SJCRH30 (cell line): ENCODE results near the gene POLR2M. TPM values are rescaled to one million over a fixed set of nuclear protein-coding genes. Genes with fewer than 3 reads are reported as not detected.

Source experiments
- DNase-seq, 2 experiments: peaks; one replicate each; pipeline ENCODE4 v3.0.0-alpha.2; 2015 to 2020
- H3K27ac ChIP-seq: fragments of 250-450 bp; sonication (Bioruptor Pico); 2 replicates; pipeline ENCODE4 v1.5.1; 2020; ENCODE audit warnings: mild to moderate bottlenecking, moderate library complexity
- H3K27me3 ChIP-seq: fragments of 250-450 bp; sonication (Bioruptor Pico); 2 replicates; pipeline ENCODE4 v1.5.1; 2020; ENCODE audit warnings: mild to moderate bottlenecking, moderate library complexity
- H3K36me3 ChIP-seq: fragments of 250-450 bp; sonication (Bioruptor Pico); 2 replicates; pipeline ENCODE4 v1.5.1; 2020; ENCODE audit warnings: mild to moderate bottlenecking, moderate library complexity
- H3K4me1 ChIP-seq: fragments of 250-450 bp; sonication (Bioruptor Pico); 2 replicates; pipeline ENCODE4 v1.5.1; 2020; ENCODE audit warnings: mild to moderate bottlenecking, moderate library complexity
- H3K4me3 ChIP-seq: fragments of 250-450 bp; sonication (Bioruptor Pico); 2 replicates; pipeline ENCODE4 v1.5.1; 2020; ENCODE audit warnings: mild to moderate bottlenecking, moderate library complexity
- H3K9me3 ChIP-seq: fragments of 250-450 bp; sonication (Bioruptor Pico); replicated peaks from 2 replicates; pipeline ENCODE4 v1.5.1; 2020; ENCODE audit warnings: mild to moderate bottlenecking, moderate library complexity
- total RNA-seq: library from RNA; depleted of rRNA; stranded (reverse); fragments of >200 nt; shearing (Covaris generic); gene quantifications from 2 replicates; pipeline ENCODE4 v1.2.3, GENCODE V29; 2014

Gene POLR2M
- total RNA-seq, 1 experiment from 2014 or later, result 416 TPM

DNA sequence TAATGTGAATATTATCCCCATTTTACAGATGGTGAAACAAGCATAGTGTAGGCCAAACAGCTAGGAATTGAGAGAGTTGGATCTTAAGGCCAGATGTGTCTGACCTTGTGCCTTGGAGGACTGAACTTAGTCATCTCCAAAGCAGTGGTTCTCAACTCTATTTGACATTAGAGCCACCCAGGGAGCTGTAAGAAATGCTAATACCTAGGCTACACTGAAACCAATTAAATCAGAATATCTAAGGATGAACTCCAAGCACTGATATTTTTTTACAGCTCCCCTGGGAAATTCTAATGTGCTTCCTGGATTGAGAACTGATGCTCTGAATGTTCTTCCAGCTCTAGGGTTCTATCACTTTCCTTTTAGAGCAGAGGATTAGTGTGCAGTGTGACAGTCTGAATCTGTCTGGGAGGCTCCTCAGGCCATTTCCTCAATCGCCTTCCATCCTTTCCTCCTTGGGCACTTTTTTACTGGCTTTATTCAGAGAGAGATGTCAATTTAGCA, 32.3 kb downstream of the POLR2M start:
- no peak overlapping the region for H3K27ac ChIP-seq
- peaks cover 10% of the 10 kb centered on the region; the same call in 1 of the 2 replicates for H3K9me3 ChIP-seq
- H3K4me3 ChIP-seq, result no peak overlapping the region
- no peaks in the 10 kb centered on the region for H3K36me3 ChIP-seq
- H3K27me3 ChIP-seq, result no peaks in the 10 kb centered on the region
- DNase-seq, result no peak
- no peaks in the 10 kb centered on the region for H3K4me1 ChIP-seq

DNA sequence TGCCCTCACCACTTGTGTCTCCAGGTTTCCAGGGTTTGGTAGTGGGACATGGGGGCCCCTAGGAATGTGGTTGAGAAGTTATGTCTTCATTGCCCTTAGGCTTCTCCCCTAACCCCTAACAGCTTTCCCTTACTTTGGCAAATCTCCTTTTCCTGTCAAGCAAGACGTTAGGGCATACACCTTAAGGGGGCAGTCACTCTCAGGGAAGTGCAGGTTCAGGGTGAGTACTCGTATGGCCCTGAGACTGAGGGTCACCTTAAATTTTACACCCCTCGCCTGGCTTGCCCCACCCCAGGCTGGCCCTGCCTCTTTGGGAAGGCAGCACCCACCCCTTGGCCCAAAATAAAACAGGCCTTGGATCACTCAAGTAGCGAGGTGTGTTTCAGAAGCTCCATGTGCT, 33.5 kb downstream of the POLR2M start:
- DNase-seq, result no peak
- Histone ChIP-seq H3K4me3 (no peak overlapping the region), H3K9me3 (peaks cover 10% of the 10 kb centered on the region; the same call in 1 of the 2 replicates), H3K27me3 (no peaks in the 10 kb centered on the region), H3K27ac (no peak overlapping the region), H3K36me3 (no peaks in the 10 kb centered on the region), H3K4me1 (no peaks in the 10 kb centered on the region)

DNA sequence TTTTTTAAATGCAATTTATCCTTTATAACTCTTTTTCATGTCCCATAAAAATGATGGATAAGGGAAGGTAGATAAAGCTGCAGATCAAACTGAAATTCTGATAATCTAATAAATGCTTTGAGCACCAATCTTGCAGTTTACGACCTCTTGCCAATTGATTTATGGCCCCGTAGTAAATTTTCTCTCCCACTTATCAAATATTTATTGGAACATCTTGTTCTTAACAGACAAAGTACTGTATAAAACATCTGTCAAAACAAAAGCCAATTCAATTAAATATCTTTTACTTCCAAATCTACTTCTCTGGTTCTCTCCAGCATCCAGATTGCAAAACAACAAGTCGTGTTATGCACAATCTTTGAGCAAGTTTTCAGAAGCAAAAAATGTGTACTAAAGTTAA, 34.6 kb downstream of the POLR2M start:
- no peaks in the 10 kb centered on the region for H3K4me1 ChIP-seq
- H3K36me3 ChIP-seq, result no peaks in the 10 kb centered on the region

DNA sequence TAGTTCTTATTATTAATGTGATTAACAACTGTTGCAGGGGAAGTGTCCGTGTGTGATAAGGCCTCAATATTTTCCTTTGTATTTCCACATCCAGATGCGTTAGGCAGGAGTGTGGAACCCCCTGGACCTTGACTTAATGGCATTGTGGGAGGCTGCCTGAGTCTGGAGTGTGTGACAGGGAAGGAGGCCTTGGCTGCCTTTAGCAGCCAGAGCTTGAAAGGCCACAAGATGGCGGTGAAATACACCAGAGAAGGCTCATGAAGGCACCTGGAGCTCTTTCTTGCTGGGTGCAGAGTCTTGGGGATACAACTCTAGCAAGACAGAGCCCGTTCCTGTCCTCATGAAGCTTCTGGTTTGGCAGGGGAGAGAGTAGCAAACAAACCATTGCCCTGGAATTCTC, 36.9 kb downstream of the POLR2M start:
- DNase-seq, result peak; percentile 10 to 32
- H3K9me3 ChIP-seq, result 0 out of 2 replicates have a peak, but pooled peaks cover 3% of the 10 kb centered on the region
- no peaks in the 10 kb centered on the region for H3K27me3 ChIP-seq
- no peak overlapping the region for H3K4me3 ChIP-seq
- H3K36me3 ChIP-seq, result no peaks in the 10 kb centered on the region
- H3K27ac ChIP-seq, result no peak overlapping the region
- H3K4me1 ChIP-seq, result no peaks in the 10 kb centered on the region

More for the DNA sequence above, 34.6 kb downstream of the POLR2M start:
- Histone ChIP-seq H3K9me3 (peaks cover 10% of the 10 kb centered on the region; the same call in 1 of the 2 replicates), H3K4me3 (no peak overlapping the region), H3K27ac (no peak overlapping the region), H3K27me3 (no peaks in the 10 kb centered on the region)
- no peak for DNase-seq

DNA sequence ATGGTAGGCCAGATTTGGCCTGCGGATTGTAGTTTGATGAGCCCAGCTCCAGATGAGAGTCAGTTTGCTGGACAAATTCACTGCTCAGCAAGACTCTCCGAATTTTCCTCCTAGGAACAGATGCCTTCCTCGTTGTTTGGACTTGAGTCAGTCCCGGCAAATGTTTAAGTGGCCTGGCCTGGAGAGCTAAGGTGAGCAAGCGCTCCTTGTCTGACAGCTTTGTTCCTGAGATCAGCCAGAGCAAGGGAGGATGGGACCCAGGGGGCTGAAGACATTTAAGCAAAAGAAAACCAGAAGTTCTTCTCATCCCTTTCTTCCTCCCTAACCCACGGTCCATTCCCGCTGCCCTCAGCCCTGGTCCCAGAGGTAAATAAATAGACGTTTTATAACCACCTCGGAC, 40.3 kb downstream of the POLR2M start:
- H3K4me3 ChIP-seq, result no peak overlapping the region
- H3K9me3 ChIP-seq, result no peaks in the 10 kb centered on the region
- no peak overlapping the region for H3K27ac ChIP-seq
- H3K27me3 ChIP-seq, result no peaks in the 10 kb centered on the region
- DNase-seq, result no peak
- no peaks in the 10 kb centered on the region for H3K36me3 ChIP-seq
- no peaks in the 10 kb centered on the region for H3K4me1 ChIP-seq

DNA sequence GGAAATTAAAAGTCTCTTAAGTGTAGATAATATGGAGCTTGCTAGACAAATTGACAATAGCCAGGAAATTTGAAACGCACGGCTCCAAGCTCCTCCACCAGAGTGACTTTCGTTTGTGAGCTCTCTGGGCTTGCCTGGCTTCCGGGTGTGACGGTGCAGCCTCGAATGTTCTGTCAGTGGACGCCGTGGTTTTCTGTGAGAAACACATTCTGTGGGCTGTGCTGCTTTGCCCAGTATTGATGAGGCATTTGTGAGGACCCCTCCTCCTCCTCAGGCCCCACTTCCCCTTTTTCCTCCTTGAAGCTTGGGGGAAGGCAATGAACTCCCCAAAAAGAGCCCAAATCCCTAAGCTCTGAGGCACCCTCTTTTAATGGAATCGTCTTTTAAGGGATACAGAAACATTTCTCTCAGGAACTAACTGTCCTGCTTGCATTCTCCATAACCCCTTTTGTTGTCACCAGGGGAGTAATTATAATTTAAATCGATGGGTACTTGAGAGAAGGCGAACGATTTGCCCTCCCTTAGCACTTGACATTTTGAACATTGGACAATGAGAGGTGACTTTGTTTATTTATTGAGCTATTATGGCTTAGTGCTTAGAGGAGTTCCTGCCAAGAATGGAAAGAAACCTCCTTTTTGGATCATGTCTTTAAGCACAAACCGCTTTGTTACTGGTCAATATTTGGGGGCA, 40.8 kb downstream of the POLR2M start:
- Histone ChIP-seq H3K4me1 (no peaks in the 10 kb centered on the region), H3K27me3 (no peaks in the 10 kb centered on the region), H3K4me3 (no peak overlapping the region), H3K27ac (no peak overlapping the region), H3K36me3 (no peaks in the 10 kb centered on the region), H3K9me3 (no peaks in the 10 kb centered on the region)
- no peak for DNase-seq

DNA sequence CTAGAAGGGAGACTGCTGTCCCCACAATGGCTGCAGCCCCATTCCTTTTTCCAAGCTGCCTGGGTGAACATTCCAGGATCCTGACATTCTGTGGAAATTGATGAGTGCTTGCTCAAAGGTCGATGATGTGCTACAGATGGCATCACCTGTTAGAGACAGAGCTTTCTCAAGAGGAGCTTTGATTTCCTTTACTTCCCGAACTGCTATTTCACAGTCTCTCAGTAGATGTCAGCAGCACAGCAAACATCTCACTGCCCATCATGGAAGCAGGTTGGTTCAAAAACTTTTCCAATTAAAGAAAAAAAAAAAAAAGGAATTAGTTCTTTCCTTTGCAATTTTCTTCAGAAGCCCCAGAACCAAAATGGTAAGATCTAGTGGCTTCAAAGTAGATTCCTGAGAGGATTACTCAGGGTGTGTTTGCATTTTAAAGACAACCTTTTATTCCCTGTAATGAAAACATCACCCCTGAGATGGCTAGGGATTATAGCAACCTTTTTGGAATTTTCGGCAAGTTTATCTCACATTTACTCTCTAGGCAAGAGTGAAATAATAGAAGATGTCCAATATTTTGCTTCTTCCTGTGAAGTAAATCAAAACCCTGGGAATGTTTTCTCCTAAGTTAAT, 44.8 kb downstream of the POLR2M start:
- Histone ChIP-seq H3K4me3 (no peak overlapping the region), H3K27ac (no peak overlapping the region), H3K36me3 (no peaks in the 10 kb centered on the region), H3K27me3 (no peaks in the 10 kb centered on the region), H3K9me3 (no peaks in the 10 kb centered on the region), H3K4me1 (no peaks in the 10 kb centered on the region)
- DNase-seq, result peak; percentile 23 to 64

DNA sequence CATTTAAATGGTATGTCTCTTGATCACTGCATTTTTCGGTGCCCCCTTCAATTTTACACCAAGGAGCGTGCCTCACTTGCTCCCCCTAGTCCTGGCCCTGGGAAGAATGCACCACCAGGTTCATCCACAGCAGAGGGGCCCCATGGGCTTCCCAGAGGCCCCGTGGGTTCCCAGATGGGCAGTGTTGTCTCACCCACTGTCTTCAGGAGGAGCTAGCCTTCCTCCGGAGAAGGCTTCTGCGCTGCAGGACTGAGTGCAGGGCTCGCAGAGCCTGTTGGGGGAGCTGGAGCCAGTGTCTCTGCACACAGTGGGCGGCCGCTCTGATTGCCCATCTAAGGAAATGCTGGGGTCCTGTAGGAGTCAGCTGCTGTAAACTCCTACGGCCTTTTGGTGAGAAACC, 45.9 kb downstream of the POLR2M start:
- Histone ChIP-seq H3K36me3 (no peaks in the 10 kb centered on the region), H3K4me1 (no peaks in the 10 kb centered on the region), H3K27ac (no peak overlapping the region), H3K27me3 (no peaks in the 10 kb centered on the region), H3K9me3 (no peaks in the 10 kb centered on the region), H3K4me3 (no peak overlapping the region)
- DNase-seq, result peak; percentile 18 to 29

DNA sequence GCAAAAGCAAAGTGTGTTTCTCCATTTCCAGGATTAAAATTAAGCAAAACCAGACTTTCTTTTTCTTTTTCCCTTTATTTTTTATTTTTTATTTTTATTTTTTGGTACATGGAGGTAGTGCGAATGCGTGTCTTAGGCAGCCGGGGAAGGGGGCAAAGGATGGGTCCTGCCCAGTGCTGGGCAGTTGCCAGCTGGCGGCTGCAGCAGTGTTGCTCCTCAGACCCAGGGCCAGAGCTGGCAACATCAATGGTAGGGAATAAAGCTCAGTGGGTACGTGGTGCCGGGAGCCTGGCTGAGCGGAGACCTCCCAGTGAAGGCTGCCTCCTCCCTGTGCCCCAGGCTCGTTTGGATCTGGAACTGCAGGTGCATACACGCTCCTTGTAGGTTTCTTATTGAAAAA, 46.3 kb downstream of the POLR2M start:
- H3K4me3 ChIP-seq, result no peak overlapping the region
- no peak overlapping the region for H3K27ac ChIP-seq
- no peaks in the 10 kb centered on the region for H3K27me3 ChIP-seq
- DNase-seq, result no peak
- H3K36me3 ChIP-seq, result no peaks in the 10 kb centered on the region
- no peaks in the 10 kb centered on the region for H3K4me1 ChIP-seq
- H3K9me3 ChIP-seq, result no peaks in the 10 kb centered on the region

DNA sequence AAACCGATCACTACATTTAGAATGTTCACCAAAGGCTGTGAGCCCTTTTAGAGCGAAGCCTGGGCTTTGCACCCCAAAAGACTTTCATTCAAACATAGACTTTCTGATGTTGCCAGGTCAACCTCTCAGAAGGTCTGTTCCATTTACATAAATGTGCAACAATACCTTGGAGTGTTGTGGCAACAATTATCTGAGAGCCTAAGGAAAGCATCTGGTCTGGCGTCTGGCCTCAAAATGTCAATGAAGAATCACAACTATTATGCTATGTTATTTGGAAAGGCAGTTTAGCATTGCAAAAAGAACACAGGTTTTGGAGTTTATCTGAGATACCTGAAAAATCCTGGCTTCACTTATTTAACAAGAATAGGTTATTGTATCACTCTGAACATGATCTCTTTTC, 50.0 kb downstream of the POLR2M start:
- H3K9me3 ChIP-seq, result no peaks in the 10 kb centered on the region
- H3K27ac ChIP-seq, result no peak overlapping the region
- peaks cover 5% of the 10 kb centered on the region for H3K4me1 ChIP-seq
- DNase-seq, result no peak
- H3K4me3 ChIP-seq, result no peak overlapping the region
- no peaks in the 10 kb centered on the region for H3K36me3 ChIP-seq
- no peaks in the 10 kb centered on the region for H3K27me3 ChIP-seq

DNA sequence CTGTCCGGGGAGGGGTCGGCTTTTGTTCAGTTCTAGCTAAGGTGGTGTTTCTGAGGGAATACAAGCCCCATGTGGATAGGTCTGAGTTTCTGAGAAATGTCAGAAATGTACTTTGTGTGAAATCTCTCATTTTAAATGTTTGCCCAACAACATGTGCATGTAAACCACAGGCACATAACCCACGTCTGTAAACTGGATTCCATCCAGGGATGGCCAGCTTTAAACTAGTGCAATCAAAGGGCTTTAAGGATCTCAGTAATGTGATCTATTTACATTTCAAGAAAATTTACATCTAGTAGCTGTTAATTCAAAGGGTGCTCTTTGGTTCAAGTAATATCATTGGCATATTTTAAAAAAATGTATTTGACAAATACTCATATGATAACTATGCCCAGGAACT, 52.0 kb downstream of the POLR2M start:
- peaks cover 5% of the 10 kb centered on the region for H3K4me1 ChIP-seq
- no peak overlapping the region for H3K27ac ChIP-seq
- DNase-seq, result no peak
- H3K27me3 ChIP-seq, result no peaks in the 10 kb centered on the region
- H3K36me3 ChIP-seq, result no peaks in the 10 kb centered on the region
- no peaks in the 10 kb centered on the region for H3K9me3 ChIP-seq
- H3K4me3 ChIP-seq, result no peak overlapping the region

DNA sequence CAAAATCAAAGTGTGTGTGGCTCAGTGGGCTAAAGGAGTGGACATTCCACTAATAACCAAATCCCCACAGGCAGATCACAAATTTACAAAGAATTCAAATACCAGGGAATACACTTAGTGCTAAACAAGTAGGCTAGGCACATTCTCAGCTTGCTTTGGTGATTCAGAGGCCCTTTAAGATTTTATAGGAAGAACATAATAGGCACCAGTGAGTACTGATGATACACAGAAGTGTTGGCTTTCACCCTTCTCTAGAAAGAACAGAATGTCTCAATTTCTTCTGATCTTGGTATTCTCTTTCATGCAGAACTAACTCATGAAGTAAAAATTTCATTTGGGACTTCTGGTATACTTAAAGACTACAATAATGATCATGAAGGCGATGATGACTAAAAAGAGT, 55.0 kb downstream of the POLR2M start:
- no peaks in the 10 kb centered on the region for H3K27me3 ChIP-seq
- DNase-seq, result no peak
- no peak overlapping the region for H3K27ac ChIP-seq
- H3K4me3 ChIP-seq, result no peak overlapping the region
- H3K9me3 ChIP-seq, result no peaks in the 10 kb centered on the region
- peaks cover 5% of the 10 kb centered on the region for H3K4me1 ChIP-seq
- no peaks in the 10 kb centered on the region for H3K36me3 ChIP-seq

DNA sequence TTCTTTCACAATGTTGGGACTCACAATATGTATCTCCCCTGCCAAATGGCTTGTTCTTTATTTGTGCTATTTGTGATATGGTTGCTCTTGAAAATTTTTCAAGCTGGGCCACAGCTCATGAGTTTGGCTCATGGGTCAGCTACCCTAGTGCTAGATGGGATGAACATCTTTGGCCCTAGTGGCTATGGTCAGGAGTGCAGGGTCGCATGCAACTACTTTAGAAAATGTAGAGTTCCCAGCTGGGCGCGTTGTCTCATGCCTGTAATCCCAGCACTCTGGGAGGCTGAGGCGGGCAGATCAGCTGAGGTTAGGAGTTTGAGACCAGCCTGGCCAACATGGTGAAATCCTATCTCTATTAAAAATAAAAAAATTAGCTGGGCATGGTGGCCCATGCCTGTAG, 55.8 kb downstream of the POLR2M start:
- H3K27me3 ChIP-seq, result no peaks in the 10 kb centered on the region
- H3K9me3 ChIP-seq, result no peaks in the 10 kb centered on the region
- H3K27ac ChIP-seq, result no peak overlapping the region
- no peak for DNase-seq
- H3K4me1 ChIP-seq, result peaks cover 5% of the 10 kb centered on the region
- no peaks in the 10 kb centered on the region for H3K36me3 ChIP-seq
- H3K4me3 ChIP-seq, result no peak overlapping the region

DNA sequence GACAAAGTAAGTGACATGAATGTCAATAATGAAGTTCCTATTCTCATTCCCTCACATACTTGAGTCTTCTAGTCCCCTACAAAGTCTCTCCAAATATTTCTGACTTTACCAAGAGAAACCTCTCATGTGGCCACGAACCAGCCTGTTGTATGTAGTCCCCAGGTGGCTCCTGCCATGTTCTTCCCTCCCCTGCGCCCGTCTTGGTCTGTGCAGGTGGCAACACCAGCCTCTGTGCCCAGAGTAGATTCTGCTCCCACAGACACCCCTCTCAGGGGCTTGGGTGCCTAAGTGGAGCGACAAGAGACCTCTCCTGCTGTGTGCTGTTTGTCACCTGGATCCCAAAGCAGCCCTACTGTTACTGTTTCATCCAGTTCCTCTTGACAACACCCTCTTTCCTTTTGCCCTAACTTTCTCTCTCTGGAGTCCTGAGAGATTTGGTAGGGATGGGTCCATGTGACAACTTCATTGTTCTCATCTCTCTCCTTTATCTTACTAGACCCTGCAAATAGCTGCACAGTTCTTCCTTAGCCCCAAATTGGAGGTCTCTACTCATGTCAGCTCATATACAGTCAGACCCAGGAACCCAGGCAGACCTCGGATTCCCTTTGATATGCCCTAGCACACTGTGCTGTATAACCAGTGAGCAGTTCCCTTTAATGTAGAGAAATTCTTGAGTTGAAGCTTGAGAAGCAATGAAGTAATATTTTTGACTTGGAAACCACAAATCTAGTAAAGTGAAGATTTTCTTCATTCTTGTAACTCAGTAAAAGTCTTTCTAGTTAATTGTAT, 56.9 kb downstream of the POLR2M start:
- Histone ChIP-seq H3K36me3 (no peaks in the 10 kb centered on the region), H3K4me3 (no peak overlapping the region), H3K9me3 (no peaks in the 10 kb centered on the region), H3K27me3 (no peaks in the 10 kb centered on the region), H3K4me1 (peaks cover 3% of the 10 kb centered on the region), H3K27ac (no peak overlapping the region)
- DNase-seq, result no peak
